Measurements from ENCODE around the gene SATB1.

Gene SATB1

DNA sequence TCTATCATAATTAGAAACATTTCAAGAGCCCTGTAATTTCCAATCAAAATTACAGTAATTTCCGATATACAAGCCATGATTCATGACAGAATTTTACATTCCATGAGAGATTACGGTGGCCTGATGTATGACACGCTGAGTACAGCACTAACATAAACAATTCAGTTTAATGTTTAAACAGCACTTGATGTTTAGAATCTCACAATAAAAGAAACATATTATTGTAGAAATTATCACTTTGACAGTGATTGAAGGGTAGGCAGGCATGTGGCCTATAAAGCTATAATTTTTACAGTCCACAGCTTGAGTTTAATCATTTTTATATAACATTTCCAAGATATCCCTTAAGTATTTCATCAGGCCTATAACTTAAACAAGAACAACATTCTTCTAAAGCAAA is 48.5 kb downstream of the SATB1 start:
- no peak for TF ChIP-seq GATA1 (IDR thresholded peaks at IDR 0.05; ENCODE audit: low read depth, low read length)
- no peak for DNase-seq

DNA sequence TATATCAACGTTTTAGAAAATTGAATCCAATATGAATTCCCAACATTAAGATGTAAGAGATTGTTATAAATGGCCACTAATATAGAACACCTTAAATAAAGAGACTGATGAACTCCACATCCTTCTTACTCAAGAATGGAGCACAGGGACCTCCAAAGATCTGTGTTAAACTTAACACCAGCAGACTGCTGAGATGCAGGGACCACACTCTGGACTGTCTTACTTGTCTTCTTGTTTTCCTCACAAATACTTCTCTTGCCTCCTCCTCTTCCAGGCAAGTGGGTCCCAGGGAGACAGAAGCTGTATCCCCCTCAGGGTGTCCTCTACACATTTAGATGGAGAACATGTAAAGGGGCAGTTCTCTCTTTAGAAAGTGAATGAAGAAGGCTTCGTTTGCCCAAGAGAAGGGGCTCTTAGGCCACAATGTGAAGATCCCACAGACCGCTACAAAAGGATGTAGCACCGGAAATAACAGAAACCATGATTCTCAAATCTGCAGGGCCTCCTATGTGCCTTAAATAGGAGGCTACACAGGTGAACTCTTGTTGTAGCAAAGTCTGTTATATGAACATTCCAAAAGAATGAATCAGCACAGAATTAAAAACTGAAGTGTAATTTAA is 52.2 kb downstream of the SATB1 start:
- TF ChIP-seq GATA1 (IDR thresholded peaks at IDR 0.05; ENCODE audit: low read depth, low read length): no peak
- no peak for TF ChIP-seq POLR2A (IDR thresholded peaks at IDR 0.05; ENCODE audit: low read length)
- DNase-seq: no peak

DNA sequence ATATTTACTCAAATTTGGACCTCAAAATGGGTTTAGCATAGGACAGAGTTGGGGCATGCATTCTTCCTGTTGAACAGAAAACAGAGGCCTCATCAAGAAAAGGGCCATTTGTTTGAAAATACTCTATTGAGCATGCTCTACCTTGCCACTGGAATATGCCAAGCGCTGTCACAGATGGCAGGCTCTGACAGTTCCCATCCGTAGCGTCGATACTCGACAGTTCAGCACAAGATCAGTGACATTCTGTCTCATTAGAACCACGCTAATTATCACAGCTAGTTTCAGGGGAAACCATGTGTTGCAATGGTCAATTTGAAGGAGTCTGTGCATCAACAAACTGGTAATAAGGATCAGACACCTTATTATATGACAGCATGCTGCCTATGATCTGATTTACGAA is 54.5 kb downstream of the SATB1 start:
- no peak for TF ChIP-seq GATA1 (IDR thresholded peaks at IDR 0.05; ENCODE audit: low read depth, low read length)
- TF ChIP-seq POLR2A (IDR thresholded peaks at IDR 0.05; ENCODE audit: low read length): no peak
- no peak for DNase-seq

DNA sequence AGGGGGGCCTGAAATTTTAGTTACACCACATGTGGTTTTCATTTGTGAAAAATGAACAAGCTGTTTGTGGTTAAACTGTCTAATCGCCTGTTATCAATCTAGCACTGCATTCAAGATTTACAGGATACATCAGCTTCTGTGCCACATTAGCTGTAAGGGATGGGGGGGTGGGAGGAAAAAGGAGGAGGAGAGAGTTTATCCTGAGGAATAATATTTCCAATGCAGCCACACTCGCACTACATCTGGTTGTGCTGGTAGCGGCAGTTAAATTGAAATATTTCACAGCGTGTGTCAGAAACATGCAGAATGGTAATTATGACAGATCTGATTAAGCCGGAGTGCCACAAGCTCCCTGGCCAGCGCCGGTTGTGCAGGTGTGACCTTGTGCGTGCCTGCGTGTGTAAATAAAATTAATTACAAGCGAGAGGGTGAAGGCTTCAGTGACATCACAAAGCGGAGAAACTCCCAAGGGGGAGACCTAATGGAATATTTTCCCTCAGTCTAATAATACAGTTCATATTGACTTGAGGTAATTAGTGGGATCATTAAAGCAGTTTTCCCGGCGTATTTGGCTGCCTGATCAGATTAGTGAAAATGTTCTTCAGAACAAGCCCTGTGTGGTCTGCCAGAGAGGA is 55.5 kb downstream of the SATB1 start:
- no peak for DNase-seq
- TF ChIP-seq GATA1 (IDR thresholded peaks at IDR 0.05; ENCODE audit: low read depth, low read length) (no peak), POLR2A (IDR thresholded peaks at IDR 0.05; ENCODE audit: low read length) (no peak)

DNA sequence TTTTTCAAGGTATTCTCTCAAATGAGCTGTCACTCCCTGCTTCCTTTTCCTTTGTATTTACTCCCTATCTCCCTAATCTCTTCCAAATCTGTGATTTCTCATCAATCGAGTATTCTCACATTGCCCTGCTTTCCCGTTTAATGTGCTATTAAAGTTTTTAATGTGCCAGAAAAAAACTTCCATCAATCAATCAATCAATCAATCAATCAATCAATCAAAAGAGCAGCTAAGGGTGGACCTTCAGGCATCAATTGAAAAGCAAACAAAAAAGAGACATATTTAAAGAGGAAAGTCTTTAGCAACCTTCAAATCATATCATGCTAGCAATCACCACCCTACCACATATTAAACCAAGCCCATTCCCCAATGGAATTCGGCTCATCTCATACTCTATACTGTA is 58.9 kb downstream of the SATB1 start:
- no peak for TF ChIP-seq POLR2A (IDR thresholded peaks at IDR 0.05; ENCODE audit: low read length)
- TF ChIP-seq GATA1 (IDR thresholded peaks at IDR 0.05; ENCODE audit: low read depth, low read length): no peak
- no peak for DNase-seq

DNA sequence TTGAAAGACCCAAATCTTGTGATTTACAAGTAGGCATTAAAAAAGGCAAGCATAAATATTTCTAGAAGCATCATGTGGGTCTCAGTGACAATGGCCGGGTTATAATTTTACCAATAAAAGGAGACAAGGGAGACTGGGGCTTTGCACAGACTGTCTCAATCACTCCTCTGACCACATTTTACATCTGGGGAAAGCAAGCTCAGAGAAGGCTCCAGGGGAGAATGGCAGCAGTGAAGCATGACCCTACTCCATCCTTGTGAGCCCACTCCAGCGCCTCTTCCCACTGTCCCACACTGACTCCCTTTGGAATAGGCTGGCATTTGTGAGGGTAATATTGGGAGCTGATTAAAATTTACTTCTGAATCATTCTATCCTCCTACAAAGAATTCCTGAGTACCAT is 61.8 kb downstream of the SATB1 start:
- no peak for DNase-seq
- TF ChIP-seq POLR2A (IDR thresholded peaks at IDR 0.05; ENCODE audit: low read length) (no peak), GATA1 (IDR thresholded peaks at IDR 0.05; ENCODE audit: low read depth, low read length) (no peak)

DNA sequence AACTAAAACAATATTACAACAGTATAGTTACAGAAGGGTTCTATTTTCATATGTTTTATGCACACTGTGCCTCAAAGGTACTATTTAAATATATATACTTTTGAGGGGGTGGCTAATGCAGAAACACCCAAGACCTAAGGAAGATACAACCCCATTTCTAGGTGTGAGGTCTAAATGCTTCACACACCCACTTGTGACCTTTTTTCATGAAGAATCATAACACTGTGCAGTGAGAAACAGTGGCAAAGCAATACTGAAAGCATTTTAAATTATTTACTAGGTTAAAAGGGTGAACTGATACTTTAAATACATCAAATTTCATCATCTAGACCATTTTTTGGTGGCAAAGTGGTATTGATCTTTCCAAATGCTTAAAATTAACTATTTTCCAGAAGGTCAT is 67.4 kb downstream of the SATB1 start:
- TF ChIP-seq GATA1 (IDR thresholded peaks at IDR 0.05; ENCODE audit: low read depth, low read length) (no peak), POLR2A (IDR thresholded peaks at IDR 0.05; ENCODE audit: low read length) (no peak)
- no peak for DNase-seq

DNA sequence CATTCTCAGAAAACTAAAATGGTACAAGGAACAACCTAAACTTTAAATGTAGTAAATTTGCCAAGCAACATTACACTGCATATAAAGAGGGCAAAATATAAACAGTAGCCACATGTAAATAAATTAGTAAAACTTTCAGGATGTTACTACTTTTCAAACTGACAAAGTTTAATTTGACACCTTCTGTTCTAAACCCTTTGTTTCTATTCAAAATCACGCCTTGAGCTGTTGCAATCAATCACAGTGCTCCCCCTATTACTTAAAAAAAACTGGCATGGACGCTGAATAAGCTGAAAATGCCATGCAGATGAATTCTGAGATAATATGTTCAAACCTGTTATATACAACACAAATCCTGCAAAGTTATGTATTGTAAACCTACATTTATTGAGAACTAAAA is 69.3 kb downstream of the SATB1 start:
- no peak for TF ChIP-seq POLR2A (IDR thresholded peaks at IDR 0.05; ENCODE audit: low read length)
- no peak for TF ChIP-seq GATA1 (IDR thresholded peaks at IDR 0.05; ENCODE audit: low read depth, low read length)
- no peak for DNase-seq

DNA sequence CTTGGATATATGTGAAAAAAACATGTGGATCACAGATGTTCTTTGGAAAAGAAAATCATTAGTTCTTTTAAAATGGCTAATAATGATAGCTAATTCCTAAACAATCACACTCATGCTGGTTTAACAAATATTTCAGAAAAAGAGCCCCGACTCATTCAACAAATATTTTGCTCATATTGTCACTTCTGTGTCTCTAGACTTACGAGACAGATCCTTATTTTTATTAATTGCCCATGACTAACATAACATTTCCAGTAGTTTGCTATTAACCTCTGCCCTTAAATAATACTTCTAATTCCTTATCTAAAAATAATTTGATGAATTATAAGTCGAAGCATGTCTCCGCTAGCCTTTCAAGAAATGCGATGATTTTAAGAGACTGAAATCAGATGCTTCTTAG is 70.4 kb downstream of the SATB1 start:
- no peak for DNase-seq
- TF ChIP-seq POLR2A (IDR thresholded peaks at IDR 0.05; ENCODE audit: low read length) (no peak), GATA1 (IDR thresholded peaks at IDR 0.05; ENCODE audit: low read depth, low read length) (no peak)

DNA sequence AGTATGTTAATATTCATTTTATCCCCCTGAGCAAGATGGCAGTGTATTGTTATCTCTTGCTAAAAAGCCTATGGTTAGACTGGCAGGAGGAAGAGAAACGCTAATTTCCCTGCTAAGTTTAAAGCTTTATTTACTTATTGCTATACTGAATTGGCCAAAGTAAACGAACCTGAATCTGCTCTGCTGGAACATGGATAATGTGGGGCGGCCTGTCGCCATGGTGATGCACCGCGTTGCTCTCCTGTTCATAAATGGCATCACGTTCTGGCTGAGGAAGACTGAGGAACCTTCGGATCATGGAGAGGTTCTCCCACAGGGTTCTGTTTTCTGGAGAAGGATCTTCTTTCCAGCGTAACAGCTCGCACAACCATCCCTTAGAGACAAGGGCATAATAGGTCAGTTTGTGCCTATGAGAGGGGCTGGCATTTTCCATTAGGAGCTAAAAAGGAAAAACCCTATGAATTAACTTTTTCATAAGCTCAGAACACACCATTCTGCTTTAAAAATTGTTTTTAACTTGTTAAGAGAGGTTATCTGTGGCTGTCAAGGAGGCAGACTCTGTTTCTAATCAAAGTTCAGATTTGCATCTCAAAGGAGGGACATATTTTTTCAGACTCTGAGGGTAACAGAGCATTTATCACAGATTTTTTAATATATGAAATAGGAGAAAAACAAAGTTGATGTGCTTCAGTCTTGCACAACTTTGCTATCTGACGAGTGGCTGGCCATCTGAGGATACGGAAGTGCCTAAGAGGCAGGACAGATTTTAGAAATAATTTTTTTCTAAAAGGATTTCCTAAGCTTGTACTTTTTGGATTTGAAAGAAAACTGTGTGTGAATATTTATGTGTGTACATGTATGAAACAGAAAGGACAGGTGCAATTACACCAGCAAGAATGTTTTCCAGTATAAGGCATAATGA is 73.1 kb downstream of the SATB1 start:
- DNase-seq: no peak
- TF ChIP-seq POLR2A (IDR thresholded peaks at IDR 0.05; ENCODE audit: low read length): no peak
- TF ChIP-seq GATA1 (IDR thresholded peaks at IDR 0.05; ENCODE audit: low read depth, low read length): no peak

DNA sequence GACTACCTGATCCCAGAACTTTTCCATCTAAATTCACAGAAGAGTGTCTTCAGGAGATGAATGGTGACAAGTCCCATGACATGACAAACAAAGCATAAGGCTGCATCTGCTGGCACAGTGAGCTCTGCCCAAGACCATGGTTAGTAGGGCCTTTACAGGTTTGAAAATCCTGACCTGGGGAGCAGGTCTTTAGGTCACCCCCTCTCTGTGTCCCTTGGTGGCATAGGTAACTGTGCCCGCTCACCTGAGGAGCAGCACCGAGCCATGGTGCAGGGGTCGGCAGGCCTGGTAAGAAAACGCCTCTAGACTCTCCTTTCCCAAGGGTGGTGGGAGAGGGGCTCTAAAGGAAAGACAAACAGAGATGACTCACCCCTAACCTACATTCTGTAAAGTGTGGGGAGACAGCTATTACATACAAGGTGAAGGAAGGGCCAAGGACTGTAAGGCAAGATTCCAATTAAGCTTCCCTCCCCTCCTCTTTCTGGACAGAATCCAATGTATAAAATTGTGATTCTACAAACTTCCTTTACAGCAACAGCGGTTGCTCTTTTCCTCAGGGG is 74.0 kb downstream of the SATB1 start:
- TF ChIP-seq GATA1 (IDR thresholded peaks at IDR 0.05; ENCODE audit: low read depth, low read length) (no peak), POLR2A (IDR thresholded peaks at IDR 0.05; ENCODE audit: low read length) (no peak)
- no peak for DNase-seq

DNA sequence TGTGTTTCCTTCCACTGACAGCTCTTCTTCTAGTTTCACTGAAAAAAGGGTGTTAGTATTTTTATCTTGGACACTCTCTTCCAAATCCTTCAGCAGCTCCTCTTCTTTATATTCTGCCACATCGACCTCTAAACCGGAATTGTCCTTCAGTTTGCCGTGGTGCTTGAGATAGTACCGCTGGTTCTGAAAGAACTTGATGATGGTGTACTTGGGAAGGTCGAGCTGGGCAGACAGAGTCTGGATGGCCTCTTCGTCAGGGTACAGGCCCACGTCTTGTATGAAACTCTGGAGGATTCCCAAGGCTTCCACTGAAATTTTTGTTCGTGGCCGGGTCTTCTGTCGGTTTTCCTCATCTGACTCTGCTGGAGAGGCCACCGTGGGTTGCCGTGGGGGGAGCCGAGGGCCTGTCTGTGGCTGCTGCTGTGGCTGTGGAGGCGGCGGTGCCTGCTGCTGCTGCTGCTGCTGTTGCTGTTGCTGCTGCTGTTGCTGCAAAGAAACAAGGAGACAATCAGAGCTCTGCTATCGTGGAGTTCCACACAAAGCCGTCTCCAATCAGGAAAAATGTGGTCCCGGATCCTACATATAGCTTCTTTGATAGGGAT is 75.8 kb downstream of the SATB1 start:
- no peak for DNase-seq
- TF ChIP-seq GATA1 (IDR thresholded peaks at IDR 0.05; ENCODE audit: low read depth, low read length) (no peak), POLR2A (IDR thresholded peaks at IDR 0.05; ENCODE audit: low read length) (no peak)

DNA sequence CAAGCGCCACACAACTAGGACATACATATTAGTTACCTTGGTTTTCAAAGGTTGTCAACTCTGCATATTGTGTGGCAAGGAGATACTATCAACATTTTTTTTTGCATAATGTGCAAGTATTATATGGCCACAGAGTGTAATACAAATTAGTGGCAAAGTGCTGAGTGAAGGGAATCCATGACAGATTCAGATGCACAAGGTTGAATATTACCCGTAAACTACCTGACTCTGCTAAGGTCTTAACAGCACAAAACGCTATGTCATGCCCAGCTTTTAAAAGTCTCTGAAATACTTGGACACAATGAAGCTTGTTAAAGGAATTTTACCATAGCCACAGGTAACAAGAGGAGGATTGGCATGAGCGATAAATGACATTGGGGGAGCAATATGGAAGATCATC is 79.0 kb downstream of the SATB1 start:
- no peak for DNase-seq
- no peak for TF ChIP-seq GATA1 (IDR thresholded peaks at IDR 0.05; ENCODE audit: low read depth, low read length)

DNA sequence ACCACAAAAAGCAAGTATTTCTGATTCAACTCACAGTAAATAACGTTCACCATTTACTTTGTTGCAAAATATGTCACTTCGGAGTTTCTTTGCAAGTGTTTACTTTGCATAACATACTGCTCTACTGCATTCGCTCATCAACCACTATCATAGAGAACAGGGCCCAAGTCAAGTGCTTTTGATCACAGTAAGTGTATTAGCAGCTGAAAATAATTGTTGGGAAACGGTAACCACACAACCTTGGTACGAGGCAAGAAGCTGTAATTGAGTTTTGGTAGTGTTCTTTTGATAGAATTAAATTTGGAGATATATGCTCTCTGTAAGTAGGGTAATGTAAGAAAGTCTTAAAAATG is 80.1 kb downstream of the SATB1 start:
- TF ChIP-seq GATA1 (IDR thresholded peaks at IDR 0.05; ENCODE audit: low read depth, low read length) (no peak), POLR2A (IDR thresholded peaks at IDR 0.05; ENCODE audit: low read length) (no peak)

More for the DNA sequence above, 80.1 kb downstream of the SATB1 start:
- no peak for DNase-seq

Measured in erythroblast (primary cell).